GM06990 (cell line): ENCODE measurements around the gene SDK1.

Source experiments
- DNase-seq: peaks from one replicate; pipeline ENCODE4 v3.0.0-alpha.2; 2011; ENCODE audit not compliant: insufficient read length; ENCODE audit errors: extremely low read depth
- H3K27me3 ChIP-seq: replicated peaks from 2 replicates; pipeline ENCODE4 v1.6.0; 2011; ENCODE audit warnings: low read length; ENCODE audit not compliant: control insufficient read depth, insufficient read depth
- H3K36me3 ChIP-seq: 2 replicates; pipeline ENCODE4 v1.5.1; 2011; ENCODE audit warnings: low read length; ENCODE audit not compliant: control insufficient read depth, insufficient read depth
- H3K4me3 ChIP-seq: replicated peaks from 2 replicates; pipeline ENCODE4 v1.5.1; 2011; ENCODE audit warnings: low read depth, mild to moderate bottlenecking, control low read depth, low read length
- TF ChIP-seq, protein P1 (sequence below): IDR thresholded peaks from 2 replicates; pipeline ENCODE4 v1.5.1; 2011; ENCODE audit warnings: low read length, control low read depth, mild to moderate bottlenecking, inconsistent platforms; ENCODE audit not compliant: insufficient read depth, poor library complexity, severe bottlenecking

Gene SDK1

DNA sequence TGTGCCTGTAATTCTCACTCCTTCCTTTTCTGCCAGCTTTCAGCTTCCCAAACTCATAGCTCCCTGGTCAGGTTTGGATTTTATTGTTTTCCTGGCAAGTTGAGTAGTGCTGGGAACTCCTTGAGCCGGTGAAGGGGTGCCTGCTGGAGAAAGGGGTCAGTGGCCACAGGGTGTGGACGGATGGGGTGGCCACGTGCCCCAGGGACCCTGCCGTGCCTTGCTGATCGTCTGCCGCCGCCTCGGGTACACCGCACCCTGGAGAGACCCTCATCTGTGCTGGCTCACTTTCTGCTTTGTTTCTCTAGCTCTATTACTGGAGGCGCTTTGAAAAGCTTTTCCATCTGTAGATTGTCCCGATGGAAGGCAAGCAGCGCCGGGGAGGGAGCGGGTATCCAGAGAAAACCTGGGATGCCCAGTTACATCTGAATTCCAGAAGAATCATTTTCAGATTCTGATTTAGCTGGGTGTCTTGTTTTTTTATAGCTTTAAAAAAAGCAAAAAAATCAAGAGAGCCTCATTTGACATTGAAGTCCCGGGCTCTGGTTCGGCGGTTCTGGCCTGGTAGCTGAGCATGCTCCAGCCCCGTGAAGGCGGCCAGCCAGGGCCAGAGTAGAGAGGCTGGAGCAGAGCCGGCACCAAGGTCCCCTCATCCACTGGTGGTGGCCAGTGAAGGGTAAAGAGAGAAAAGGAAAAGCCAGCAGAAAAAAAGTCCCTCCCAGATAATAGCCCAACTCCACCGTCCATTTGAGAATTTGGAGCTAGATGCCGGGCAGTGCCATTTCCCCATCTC lies 870.1 kb downstream of the SDK1 start:
- no peaks in the 10 kb centered on the region for H3K36me3 ChIP-seq
- no peak for DNase-seq
- no peaks in the 10 kb centered on the region for H3K27me3 ChIP-seq
- H3K4me3 ChIP-seq = no peak overlapping the region
- TF ChIP-seq, protein P1, sequence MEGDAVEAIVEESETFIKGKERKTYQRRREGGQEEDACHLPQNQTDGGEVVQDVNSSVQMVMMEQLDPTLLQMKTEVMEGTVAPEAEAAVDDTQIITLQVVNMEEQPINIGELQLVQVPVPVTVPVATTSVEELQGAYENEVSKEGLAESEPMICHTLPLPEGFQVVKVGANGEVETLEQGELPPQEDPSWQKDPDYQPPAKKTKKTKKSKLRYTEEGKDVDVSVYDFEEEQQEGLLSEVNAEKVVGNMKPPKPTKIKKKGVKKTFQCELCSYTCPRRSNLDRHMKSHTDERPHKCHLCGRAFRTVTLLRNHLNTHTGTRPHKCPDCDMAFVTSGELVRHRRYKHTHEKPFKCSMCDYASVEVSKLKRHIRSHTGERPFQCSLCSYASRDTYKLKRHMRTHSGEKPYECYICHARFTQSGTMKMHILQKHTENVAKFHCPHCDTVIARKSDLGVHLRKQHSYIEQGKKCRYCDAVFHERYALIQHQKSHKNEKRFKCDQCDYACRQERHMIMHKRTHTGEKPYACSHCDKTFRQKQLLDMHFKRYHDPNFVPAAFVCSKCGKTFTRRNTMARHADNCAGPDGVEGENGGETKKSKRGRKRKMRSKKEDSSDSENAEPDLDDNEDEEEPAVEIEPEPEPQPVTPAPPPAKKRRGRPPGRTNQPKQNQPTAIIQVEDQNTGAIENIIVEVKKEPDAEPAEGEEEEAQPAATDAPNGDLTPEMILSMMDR = no peak

GRCh38 chr7:4172883-4173282 lies 871.8 kb downstream of the SDK1 start:
- Histone ChIP-seq H3K4me3 (no peak overlapping the region), H3K36me3 (no peaks in the 10 kb centered on the region), H3K27me3 (no peaks in the 10 kb centered on the region)
- TF ChIP-seq, protein P1 = no peak
- no peak for DNase-seq

DNA sequence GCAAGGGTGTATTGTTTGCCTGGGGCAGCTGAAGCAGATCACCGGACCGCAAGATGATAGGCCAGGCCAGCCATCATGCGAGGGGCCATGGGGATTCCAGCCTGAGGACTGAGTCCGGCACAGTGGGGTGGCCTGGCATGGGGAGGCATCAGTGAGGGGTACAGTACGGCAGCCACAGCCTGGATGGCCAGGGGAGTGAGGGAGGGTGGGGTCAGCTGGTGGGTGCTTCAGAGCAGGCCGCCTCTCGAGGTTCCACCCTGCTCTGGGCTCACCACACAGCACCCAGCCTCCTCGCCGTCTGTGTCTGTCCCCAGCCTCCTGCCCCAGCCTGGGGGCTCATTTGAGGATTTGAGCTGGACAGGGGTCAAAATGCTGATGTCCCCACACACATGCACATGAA lies 872.6 kb downstream of the SDK1 start:
- Histone ChIP-seq H3K4me3 (no peak overlapping the region), H3K36me3 (no peaks in the 10 kb centered on the region), H3K27me3 (no peaks in the 10 kb centered on the region)
- TF ChIP-seq, protein P1 = no peak
- no peak for DNase-seq

DNA sequence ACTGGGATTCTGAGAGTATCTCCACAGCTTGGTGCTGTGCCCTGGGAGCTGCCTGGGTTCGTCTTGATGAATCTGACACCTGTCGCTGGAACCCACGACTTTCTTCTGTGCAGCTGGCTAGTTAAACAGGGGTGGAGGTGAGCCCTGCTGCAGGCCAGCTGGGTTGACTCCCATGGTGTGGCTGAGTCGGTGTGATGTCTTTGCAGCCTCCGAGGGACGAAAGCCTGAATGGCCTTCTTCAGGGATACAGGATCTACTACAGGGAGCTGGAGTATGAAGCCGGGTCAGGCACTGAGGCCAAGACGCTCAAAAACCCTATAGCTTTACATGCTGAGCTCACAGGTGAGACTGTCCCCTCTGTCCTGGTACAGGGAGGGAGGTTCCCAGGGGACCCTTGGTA lies 873.0 kb downstream of the SDK1 start:
- TF ChIP-seq, protein P1 = no peak
- Histone ChIP-seq H3K4me3 (no peak overlapping the region), H3K27me3 (no peaks in the 10 kb centered on the region), H3K36me3 (no peaks in the 10 kb centered on the region)
- no peak for DNase-seq

- no peaks in the 10 kb centered on the region for H3K36me3 ChIP-seq
- DNase-seq = no peak
- no peaks in the 10 kb centered on the region for H3K27me3 ChIP-seq
- no peak overlapping the region for H3K4me3 ChIP-seq
- TF ChIP-seq, protein P1 = no peak
These were observed 873.4 kb downstream of the SDK1 start for GRCh38 chr7:4174451-4174850.
